Measurements from ENCODE around the gene MATN3. TPM values are rescaled to one million over a fixed set of nuclear protein-coding genes. Genes with fewer than 3 reads are reported as not detected.
A peak's percentile ranks its signal among the peaks of the same experiment; 100 is the strongest.

Gene MATN3
- total and polyA plus RNA-seq, 2 of the 13 experiments (the other 11 are each of a cell fraction or from before 2014, with no cell fraction given) = 36.1 to 208 TPM

DNA sequence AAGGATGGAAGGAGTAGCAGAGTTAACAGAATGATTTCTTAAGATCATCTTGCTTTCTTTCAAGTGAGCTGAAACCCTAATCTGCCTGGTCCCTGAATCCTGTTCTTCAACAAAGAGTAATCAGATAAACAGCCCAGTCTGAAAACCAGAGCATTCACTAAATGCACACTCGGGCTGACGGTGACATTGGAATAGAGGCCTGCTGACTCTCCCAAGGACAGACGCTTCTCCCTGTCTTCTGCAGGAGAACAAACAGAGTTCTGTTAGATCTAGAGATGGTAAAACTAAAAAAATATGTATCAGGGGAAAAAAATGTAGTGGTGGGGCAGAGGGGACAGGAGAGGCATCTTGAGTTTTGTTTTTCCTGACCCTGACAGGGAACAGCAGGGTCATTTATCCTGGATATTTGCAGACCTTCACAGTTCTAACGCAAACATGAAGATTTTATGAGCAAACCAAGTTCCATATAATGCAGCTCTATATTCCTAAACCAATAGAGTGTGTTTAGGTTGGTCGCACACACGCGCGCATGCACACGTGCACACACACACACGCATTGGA is 7.3 kb downstream of the MATN3 start (continued):
- no peak for TF ChIP-seq TBL1XR1 (IDR thresholded peaks at IDR 0.05; ENCODE audit: borderline replicate concordance, low read length, partially characterized antibody)
- TF ChIP-seq GATAD1 (CRISPR knock-in tag; IDR thresholded peaks at IDR 0.05) = no peak
- TF ChIP-seq ZNF672 (CRISPR knock-in tag; IDR thresholded peaks at IDR 0.05) = no peak
- no peak for TF ChIP-seq ZNF138 (CRISPR knock-in tag; IDR thresholded peaks at IDR 0.05; ENCODE audit: low read depth)
- 0 out of 2 replicates have a peak, but pooled peaks have one; percentile 49 for TF ChIP-seq ESRRA (CRISPR knock-in tag; IDR thresholded peaks at IDR 0.05; ENCODE audit: low read depth)
- no peak for TF ChIP-seq PTBP1 (IDR thresholded peaks at IDR 0.05; ENCODE audit: low read depth, low read length, poor library complexity, severe bottlenecking)
- peak; percentile 46; the same call in 1 of the 2 replicates for TF ChIP-seq TBX2 (CRISPR knock-in tag; IDR thresholded peaks at IDR 0.05; ENCODE audit: borderline replicate concordance)
- no peak for TF ChIP-seq ZNF124 (CRISPR knock-in tag; IDR thresholded peaks at IDR 0.05)
- no peak for TF ChIP-seq ZNF34 (CRISPR knock-in tag; IDR thresholded peaks at IDR 0.05; ENCODE audit: borderline replicate concordance)
- TF ChIP-seq, protein P1, sequence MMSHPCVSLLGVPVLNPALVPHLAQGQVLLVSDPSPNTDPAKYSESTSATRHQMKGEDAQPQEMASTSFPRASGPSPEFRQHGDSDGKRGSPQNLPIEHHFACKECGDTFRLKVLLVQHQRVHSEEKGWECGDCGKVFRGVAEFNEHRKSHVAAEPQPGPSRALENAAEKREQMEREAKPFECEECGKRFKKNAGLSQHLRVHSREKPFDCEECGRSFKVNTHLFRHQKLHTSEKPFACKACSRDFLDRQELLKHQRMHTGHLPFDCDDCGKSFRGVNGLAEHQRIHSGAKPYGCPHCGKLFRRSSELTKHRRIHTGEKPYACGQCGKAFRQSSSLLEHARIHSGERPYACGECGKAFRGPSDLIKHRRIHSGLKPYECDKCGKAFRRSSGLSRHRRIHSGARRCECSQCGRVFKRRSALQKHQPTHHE (CRISPR knock-in tag; IDR thresholded peaks at IDR 0.05; ENCODE audit: borderline replicate concordance) = 0 out of 2 replicates have a peak, but pooled peaks have one; percentile 53
- TF ChIP-seq, protein P2, sequence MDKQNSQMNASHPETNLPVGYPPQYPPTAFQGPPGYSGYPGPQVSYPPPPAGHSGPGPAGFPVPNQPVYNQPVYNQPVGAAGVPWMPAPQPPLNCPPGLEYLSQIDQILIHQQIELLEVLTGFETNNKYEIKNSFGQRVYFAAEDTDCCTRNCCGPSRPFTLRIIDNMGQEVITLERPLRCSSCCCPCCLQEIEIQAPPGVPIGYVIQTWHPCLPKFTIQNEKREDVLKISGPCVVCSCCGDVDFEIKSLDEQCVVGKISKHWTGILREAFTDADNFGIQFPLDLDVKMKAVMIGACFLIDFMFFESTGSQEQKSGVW (CRISPR knock-in tag; IDR thresholded peaks at IDR 0.05; ENCODE audit: borderline replicate concordance) = no peak
- TF ChIP-seq SOX13 (IDR thresholded peaks at IDR 0.05) = no peak
- TF ChIP-seq SOX13 (CRISPR knock-in tag; conservative IDR thresholded peaks at IDR 0.05 in 1 of 2, IDR thresholded peaks at IDR 0.05 in 1 of 2) = peak in 1 of 2 experiments; percentile 66; a peak in 2 of 4 replicates
- peak; percentile 43; the same call in 1 of the 2 replicates for TF ChIP-seq ZBTB7B (CRISPR knock-in tag; IDR thresholded peaks at IDR 0.05)
- TF ChIP-seq, protein P3, sequence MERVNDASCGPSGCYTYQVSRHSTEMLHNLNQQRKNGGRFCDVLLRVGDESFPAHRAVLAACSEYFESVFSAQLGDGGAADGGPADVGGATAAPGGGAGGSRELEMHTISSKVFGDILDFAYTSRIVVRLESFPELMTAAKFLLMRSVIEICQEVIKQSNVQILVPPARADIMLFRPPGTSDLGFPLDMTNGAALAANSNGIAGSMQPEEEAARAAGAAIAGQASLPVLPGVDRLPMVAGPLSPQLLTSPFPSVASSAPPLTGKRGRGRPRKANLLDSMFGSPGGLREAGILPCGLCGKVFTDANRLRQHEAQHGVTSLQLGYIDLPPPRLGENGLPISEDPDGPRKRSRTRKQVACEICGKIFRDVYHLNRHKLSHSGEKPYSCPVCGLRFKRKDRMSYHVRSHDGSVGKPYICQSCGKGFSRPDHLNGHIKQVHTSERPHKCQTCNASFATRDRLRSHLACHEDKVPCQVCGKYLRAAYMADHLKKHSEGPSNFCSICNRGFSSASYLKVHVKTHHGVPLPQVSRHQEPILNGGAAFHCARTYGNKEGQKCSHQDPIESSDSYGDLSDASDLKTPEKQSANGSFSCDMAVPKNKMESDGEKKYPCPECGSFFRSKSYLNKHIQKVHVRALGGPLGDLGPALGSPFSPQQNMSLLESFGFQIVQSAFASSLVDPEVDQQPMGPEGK (CRISPR knock-in tag; IDR thresholded peaks at IDR 0.05) = peak; percentile 48; the same call in 1 of the 2 replicates
- TF ChIP-seq NFKB2 (CRISPR knock-in tag; IDR thresholded peaks at IDR 0.05; ENCODE audit: borderline replicate concordance) = no peak
- TF ChIP-seq PHF20 (CRISPR knock-in tag; IDR thresholded peaks at IDR 0.05) = no peak
- TF ChIP-seq GPN1 (CRISPR knock-in tag; IDR thresholded peaks at IDR 0.05; ENCODE audit: borderline replicate concordance) = no peak
- TF ChIP-seq ZNF235 (CRISPR knock-in tag; IDR thresholded peaks at IDR 0.05; ENCODE audit: borderline replicate concordance) = no peak
- TF ChIP-seq, protein P4, sequence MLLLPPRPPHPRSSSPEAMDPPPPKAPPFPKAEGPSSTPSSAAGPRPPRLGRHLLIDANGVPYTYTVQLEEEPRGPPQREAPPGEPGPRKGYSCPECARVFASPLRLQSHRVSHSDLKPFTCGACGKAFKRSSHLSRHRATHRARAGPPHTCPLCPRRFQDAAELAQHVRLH (CRISPR knock-in tag; IDR thresholded peaks at IDR 0.05; ENCODE audit: borderline replicate concordance, low read depth) = 0 out of 2 replicates have a peak, but pooled peaks have one; percentile 21
- peak; percentile 39; the same call in 1 of the 2 replicates for TF ChIP-seq ZNF335 (CRISPR knock-in tag; IDR thresholded peaks at IDR 0.05)
- TF ChIP-seq GATA4 (IDR thresholded peaks at IDR 0.05; ENCODE audit: borderline replicate concordance, low read depth) = no peak
- TF ChIP-seq ZNF530 (CRISPR knock-in tag; IDR thresholded peaks at IDR 0.05; ENCODE audit: low read depth) = no peak
- TF ChIP-seq ZNF160 (CRISPR knock-in tag; IDR thresholded peaks at IDR 0.05) = no peak
- TF ChIP-seq NR1H2 (CRISPR knock-in tag; IDR thresholded peaks at IDR 0.05; ENCODE audit: borderline replicate concordance, low read depth) = no peak
- no peak for TF ChIP-seq ZNF556 (CRISPR knock-in tag; IDR thresholded peaks at IDR 0.05; ENCODE audit: borderline replicate concordance)
- TF ChIP-seq CEBPG (CRISPR knock-in tag; IDR thresholded peaks at IDR 0.05) = 0 out of 2 replicates have a peak, but pooled peaks have one; percentile 2

Data from HepG2 (cell line).